PC-3 (cell line): ENCODE results near the gene SMIM22. TPM values are rescaled to one million over a fixed set of nuclear protein-coding genes. Genes with fewer than 3 reads are reported as not detected.

ENCODE experiments used
- ATAC-seq: fragments of 200-7000 bp; cut with Tn5 transposase; 2 replicates; pipeline ENCODE4 v1.9.1; 2020; ENCODE audit warnings: mild to moderate bottlenecking, moderate library complexity
- BruUV-seq: library from RNA; stranded (reverse); fragments of 400-500 nt; replicated peaks from 2 replicates; lab custom pipeline; 2021; lab: Mats Ljungman, UMichigan
- CTCF ChIA-PET: fragments of 300-600 bp; sonication (Branson Sonifier 250); formaldehyde crosslinking; loops from one replicate; lab custom pipeline; 2022; ENCODE audit warnings: antibody characterized with exemption; lab: Charles Lee
- POLR2A ChIA-PET: fragments of 300-600 bp; sonication (Branson Sonifier 250); formaldehyde crosslinking; loops from one replicate; lab custom pipeline; 2022; ENCODE audit warnings: antibody characterized with exemption; ENCODE audit not compliant: unreplicated experiment; lab: Charles Lee
- DNase-seq: peaks from one replicate; pipeline ENCODE4 v3.0.0-alpha.2; 2015
- H2AFZ ChIP-seq: fragments of 300-600 bp; sonication (generic); 2 replicates; pipeline ENCODE4 v1.6.0; 2016; ENCODE audit warnings: antibody characterized with exemption, low read length
- H3F3A ChIP-seq: fragments of 300-600 bp; sonication (generic); one replicate; pipeline ENCODE4 v1.6.0; 2017; ENCODE audit warnings: antibody characterized with exemption, low read length, control low read depth, mild to moderate bottlenecking; ENCODE audit not compliant: unreplicated experiment
- H3K27ac ChIP-seq: fragments of 300-600 bp; sonication (generic); 2 replicates; pipeline ENCODE4 v1.5.1; 2016; ENCODE audit warnings: mild to moderate bottlenecking, low read length
- H3K27me3 ChIP-seq: fragments of 300-600 bp; sonication (generic); 2 replicates; pipeline ENCODE4 v1.6.1; 2016; ENCODE audit warnings: low read length, mixed read lengths
- H3K36me3 ChIP-seq: fragments of 300-600 bp; sonication (generic); 2 replicates; pipeline ENCODE4 v1.6.1; 2016; ENCODE audit warnings: low read depth, mixed run types, low read length, mixed read lengths
- H3K4me1 ChIP-seq: fragments of 300-600 bp; sonication (generic); 2 replicates; pipeline ENCODE4 v1.5.1; 2016; ENCODE audit warnings: low read length; ENCODE audit not compliant: insufficient read depth
- H3K4me2 ChIP-seq: fragments of 300-600 bp; sonication (generic); 2 replicates; pipeline ENCODE4 v1.6.0; 2016; ENCODE audit warnings: low read length
- H3K4me3 ChIP-seq: fragments of 300-600 bp; sonication (generic); 2 replicates; pipeline ENCODE4 v1.5.1; 2016; ENCODE audit warnings: mild to moderate bottlenecking, low read length, mixed read lengths
- H3K79me2 ChIP-seq: fragments of 300-600 bp; sonication (generic); 2 replicates; pipeline ENCODE4 v1.6.1; 2017; ENCODE audit warnings: low read length, mixed read lengths
- H3K9ac ChIP-seq: fragments of 300-600 bp; sonication (generic); 2 replicates; pipeline ENCODE4 v1.6.0; 2016; ENCODE audit warnings: mild to moderate bottlenecking, low read length
- H3K9me2 ChIP-seq: fragments of 300-600 bp; sonication (generic); replicated peaks from 2 replicates; pipeline ENCODE4 v1.6.1; 2016; ENCODE audit warnings: mixed run types, low read length, mixed read lengths
- H3K9me3 ChIP-seq: fragments of 300-600 bp; sonication (generic); 2 replicates; pipeline ENCODE4 v1.6.1; 2016; ENCODE audit warnings: low read length, mixed read lengths
- H4K20me1 ChIP-seq: fragments of 300-600 bp; sonication (generic); 2 replicates; pipeline ENCODE4 v1.6.1; 2016; ENCODE audit warnings: low read length, mixed read lengths
- CTCF ChIP-seq: fragments of 300-600 bp; sonication (generic); conservative IDR thresholded peaks from 2 replicates; pipeline ENCODE4 v1.5.1; 2017; ENCODE audit warnings: antibody characterized with exemption, low read depth, mild to moderate bottlenecking, low read length
- EZH2 ChIP-seq: fragments of 300-600 bp; sonication (generic); IDR thresholded peaks from one replicate; pipeline ENCODE4 v1.6.1; 2017; ENCODE audit warnings: antibody characterized with exemption, mild to moderate bottlenecking, low read length; ENCODE audit not compliant: unreplicated experiment
- EZH2phosphoT487 ChIP-seq: fragments of 300-600 bp; sonication (generic); IDR thresholded peaks from 2 replicates; pipeline ENCODE4 v1.6.1; 2018; ENCODE audit warnings: mild to moderate bottlenecking, antibody characterized with exemption, low read length, borderline replicate concordance
- intact Hi-C: fragments of 100-400 bp; cut with micrococcal nuclease; formaldehyde crosslinking; loops from 2 replicates; pipeline ENCODE4 v1.9.0; 2023
- total RNA-seq: library from RNA; depleted of rRNA; stranded (reverse); fragments of >200 nt; gene quantifications from 2 replicates; pipeline ENCODE4 v1.2.3, GENCODE V29; 2014

Gene SMIM22
- total RNA-seq, 1 experiment from 2014 or later, result not detected

GRCh38 chr16:4825196-4825595, 30.0 kb downstream of the SMIM22 start:
- H3K9ac ChIP-seq, result no peak overlapping the region
- no peaks in the 10 kb centered on the region for H3K9me3 ChIP-seq
- no peak overlapping the region for H3K4me3 ChIP-seq
- no peaks in the 10 kb centered on the region for H4K20me1 ChIP-seq
- H3K4me2 ChIP-seq, result no peak overlapping the region
- no peaks in the 10 kb centered on the region for H3K27me3 ChIP-seq
- ChIA-PET POLR2A (no interaction called here), CTCF (no interaction called here)
- TF ChIP-seq EZH2phosphoT487, result no peak
- TF ChIP-seq EZH2, result no peak
- no peak for TF ChIP-seq CTCF
- no peak overlapping the region for H2AFZ ChIP-seq
- H3K36me3 ChIP-seq, result peaks cover 40% of the 10 kb centered on the region; the same call in 1 of the 2 replicates
- DNase-seq (no peak), ATAC-seq (no peak)
- H3K9me2 ChIP-seq, result no peaks in the 10 kb centered on the region
- no peak overlapping the region for H3K27ac ChIP-seq
- no peaks in the 10 kb centered on the region for H3F3A ChIP-seq
- no peaks in the 10 kb centered on the region for H3K79me2 ChIP-seq
- BruUV-seq, result no TSS peak
- intact Hi-C loops, result no loop called here
- H3K4me1 ChIP-seq, result no peaks in the 10 kb centered on the region

- no peaks in the 10 kb centered on the region for H4K20me1 ChIP-seq
- peaks cover 30% of the 10 kb centered on the region; the same call in 1 of the 2 replicates for H3K36me3 ChIP-seq
- H3K4me3 ChIP-seq, result no peak overlapping the region
- no peaks in the 10 kb centered on the region for H3K27me3 ChIP-seq
- intact Hi-C loops, result no loop called here
- no peaks in the 10 kb centered on the region for H3K4me1 ChIP-seq
- ATAC-seq (no peak), DNase-seq (no peak)
- ChIA-PET CTCF (no interaction called here), POLR2A (no interaction called here)
- H3K9ac ChIP-seq, result no peak overlapping the region
- TF ChIP-seq CTCF (no peak), EZH2phosphoT487 (no peak), EZH2 (no peak)
- H3K4me2 ChIP-seq, result no peak overlapping the region
- H3F3A ChIP-seq, result no peaks in the 10 kb centered on the region
- H2AFZ ChIP-seq, result no peak overlapping the region
- H3K27ac ChIP-seq, result no peak overlapping the region
- H3K79me2 ChIP-seq, result no peaks in the 10 kb centered on the region
- H3K9me3 ChIP-seq, result no peaks in the 10 kb centered on the region
- no TSS peak for BruUV-seq
- H3K9me2 ChIP-seq, result no peaks in the 10 kb centered on the region
Measured at GRCh38 chr16:4826526-4826925, 31.4 kb downstream of the SMIM22 start.

GRCh38 chr16:4826980-4827379, 31.8 kb downstream of the SMIM22 start:
- DNase-seq, result no peak
- intact Hi-C loops, result no loop called here
- no peak for ATAC-seq
- H3K36me3 ChIP-seq, result peaks cover 26% of the 10 kb centered on the region; the same call in 1 of the 2 replicates
- H3K27ac ChIP-seq, result no peak overlapping the region
- H3K9ac ChIP-seq, result no peak overlapping the region
- TF ChIP-seq EZH2phosphoT487, result no peak
- no peaks in the 10 kb centered on the region for H3K4me1 ChIP-seq
- no peaks in the 10 kb centered on the region for H4K20me1 ChIP-seq
- H3K9me3 ChIP-seq, result no peaks in the 10 kb centered on the region
- ChIA-PET CTCF (no interaction called here), POLR2A (no interaction called here)
- no peaks in the 10 kb centered on the region for H3K9me2 ChIP-seq
- no TSS peak for BruUV-seq
- no peak overlapping the region for H2AFZ ChIP-seq
- no peaks in the 10 kb centered on the region for H3K27me3 ChIP-seq
- H3K4me2 ChIP-seq, result no peak overlapping the region
- no peaks in the 10 kb centered on the region for H3K79me2 ChIP-seq
- no peak overlapping the region for H3K4me3 ChIP-seq
- H3F3A ChIP-seq, result no peaks in the 10 kb centered on the region
